Activated CD4-positive, alpha-beta T cell treated with anti-CD3 and anti-CD28 coated beads for 48 hours (primary cell): Measurements from ENCODE around the gene RWDD2A.
"Not testable (repeated sequence)": the region's sequence is repeated elsewhere in the genome, so short reads cannot be mapped to it uniquely, and the experiment has no call there.

Experiments
- DNase-seq: peaks from one replicate; pipeline ENCODE4 v3.0.0-alpha.2; 2020

The RWDD2A gene

DNA sequence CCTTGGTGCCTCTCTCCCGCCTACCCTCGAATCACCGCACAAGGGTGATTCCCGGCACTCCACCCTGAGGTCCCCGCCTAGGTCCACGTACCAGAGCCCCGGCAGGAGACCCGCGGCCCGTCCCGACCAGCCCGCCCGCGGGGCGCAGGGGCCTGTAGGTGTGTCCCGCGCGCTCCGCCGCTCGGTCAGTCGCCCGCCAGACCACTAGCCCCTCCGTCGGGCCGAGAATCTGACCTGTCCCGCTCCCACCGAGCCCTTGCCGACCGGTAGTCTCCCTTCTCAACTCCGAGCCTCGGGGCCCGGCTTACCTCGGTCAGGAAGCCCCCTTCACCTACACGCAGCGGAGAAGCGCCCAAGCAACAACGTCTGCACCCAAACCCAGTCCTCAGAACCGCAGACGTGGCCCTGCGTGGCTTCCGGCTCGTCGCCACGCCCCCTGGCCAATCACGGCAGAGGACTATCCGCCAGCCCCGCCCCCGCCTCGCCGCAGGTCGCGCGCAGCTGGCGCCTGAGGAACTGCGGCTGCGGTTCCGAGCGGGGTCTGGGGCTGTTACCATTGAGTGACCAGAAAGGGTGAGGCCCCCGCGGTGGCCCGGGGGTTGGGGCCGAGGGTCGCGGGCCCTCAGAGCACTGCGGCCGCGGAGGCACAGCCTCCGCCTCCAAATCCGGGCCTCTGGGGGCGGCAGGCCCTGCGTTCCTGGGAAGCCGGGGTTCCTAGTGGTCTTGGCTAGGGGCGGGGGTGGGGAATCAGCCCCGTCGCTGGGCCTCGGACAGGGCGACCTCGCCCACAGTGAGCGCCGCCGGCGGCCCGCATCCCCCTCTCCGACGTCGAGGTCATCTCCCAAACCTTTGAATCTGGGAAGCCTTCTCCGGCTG, at the start of gene RWDD2A, which contains the start of gene PGM3:
Gene RWDD2A, plus strand, starts transcription at position 487 of the 876 bp plus-strand sequence. CDS start 1,095 bp downstream, outside the sequence.
Gene PGM3, minus strand, starts transcription at position 395 of the 876 bp plus-strand sequence. CDS start 2,253 bp downstream, outside the sequence.
- peak; percentile 90 for DNase-seq

DNA sequence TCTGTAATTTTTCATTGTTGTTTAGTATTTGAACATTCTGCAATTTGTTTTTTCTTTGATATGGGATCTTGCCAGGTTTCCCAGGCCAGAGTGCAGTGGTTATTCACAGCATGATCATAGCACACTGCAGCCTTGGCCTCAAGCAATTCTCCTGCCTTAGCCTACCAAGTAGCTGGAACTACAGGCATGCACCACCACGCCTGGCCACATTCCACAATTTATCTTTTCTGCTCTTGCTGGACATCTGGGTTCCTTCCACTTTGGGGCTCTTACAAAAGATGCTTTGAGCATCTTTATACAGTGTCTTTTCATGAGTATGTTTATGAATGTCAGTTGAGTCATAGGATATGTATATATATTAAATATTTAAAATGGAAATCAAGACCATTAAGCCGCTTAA, 42.0 kb upstream of the RWDD2A start:
- DNase-seq: no peak

DNA sequence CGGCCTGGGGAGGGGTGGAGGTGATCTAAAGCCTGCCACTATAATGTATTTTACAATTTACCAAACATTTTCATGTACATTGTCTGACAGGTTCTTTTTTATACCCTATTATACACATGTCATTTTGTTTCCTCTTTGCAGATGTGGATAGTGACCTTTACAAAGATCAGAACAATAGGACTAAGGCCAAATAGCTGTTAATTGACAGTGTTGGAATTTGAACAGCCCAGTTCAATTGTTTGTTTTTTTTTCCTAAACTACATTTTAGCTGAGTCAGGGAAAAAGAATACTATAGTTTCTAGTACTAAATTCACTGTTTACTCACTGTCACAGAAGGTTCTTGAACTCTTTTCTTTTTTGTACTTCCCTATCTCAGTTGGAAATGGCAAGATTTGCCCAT, 40.2 kb upstream of the RWDD2A start:
- DNase-seq: no peak

DNA sequence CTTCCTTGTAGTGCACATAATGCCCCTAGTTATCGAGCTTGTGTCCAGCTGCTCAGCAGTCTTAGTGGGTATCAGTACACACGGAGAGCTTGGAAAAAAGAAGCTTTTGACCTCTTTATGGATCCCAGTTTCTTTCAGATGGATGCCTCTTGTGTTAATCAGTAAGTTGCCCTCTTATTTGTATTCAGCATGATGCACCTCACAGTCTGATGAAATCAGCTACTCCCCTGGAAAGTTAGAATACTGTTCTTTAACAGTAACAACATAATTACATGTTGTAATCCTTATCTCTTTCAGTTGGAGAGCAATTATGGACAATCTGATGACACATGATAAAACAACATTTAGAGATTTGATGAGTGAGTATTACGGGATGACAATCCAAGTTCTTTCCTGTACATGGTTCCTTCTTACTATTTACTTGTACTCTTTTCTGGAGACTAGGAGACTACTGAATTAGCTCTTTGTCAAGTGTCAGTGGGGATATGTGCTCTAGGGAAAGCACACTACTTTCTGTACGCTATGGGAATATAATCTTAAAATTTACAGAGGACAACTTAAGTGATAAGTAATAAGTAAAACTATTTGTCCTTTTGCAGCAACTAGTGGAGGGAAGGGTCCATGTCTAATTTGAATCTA, 39.2 kb upstream of the RWDD2A start:
- no peak for DNase-seq

DNA sequence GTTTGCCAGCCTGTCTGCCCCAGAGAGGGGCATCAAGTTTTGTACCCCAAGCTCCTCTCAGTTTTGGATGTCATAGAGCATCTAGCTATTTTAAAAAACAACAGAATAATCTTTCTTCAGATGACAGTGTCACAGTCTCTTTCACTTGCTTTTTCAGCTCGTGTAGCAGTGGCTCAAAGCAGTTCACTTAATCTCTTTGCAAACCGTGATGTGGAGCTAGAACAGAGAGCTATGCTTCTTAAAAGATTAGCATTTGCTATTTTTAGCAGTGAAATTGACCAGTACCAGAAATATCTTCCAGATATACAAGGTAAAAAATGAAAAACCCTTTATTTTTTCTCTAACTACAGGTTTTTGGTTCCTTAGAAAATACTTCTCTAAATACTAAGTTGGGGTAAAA, 37.4 kb upstream of the RWDD2A start:
- no peak for DNase-seq

DNA sequence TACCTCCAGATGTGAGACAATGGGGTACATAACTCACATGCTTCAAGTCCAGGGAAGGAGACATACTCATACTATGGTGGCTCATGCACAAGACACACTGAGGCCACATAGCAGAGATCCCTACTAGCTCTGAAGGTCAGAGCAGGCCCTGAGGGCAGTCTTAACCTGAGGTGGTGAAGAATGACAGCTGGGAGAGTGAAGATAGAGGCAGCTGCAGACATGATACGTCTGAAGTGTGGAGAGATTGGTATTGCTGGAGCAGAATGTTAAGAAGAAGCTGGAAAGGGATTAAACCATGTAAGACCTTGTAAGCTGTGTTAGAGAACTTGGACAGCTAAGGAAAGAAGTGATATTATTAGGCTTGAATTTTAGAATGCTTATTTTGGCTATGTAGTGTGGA, 33.0 kb upstream of the RWDD2A start:
- no peak for DNase-seq

DNA sequence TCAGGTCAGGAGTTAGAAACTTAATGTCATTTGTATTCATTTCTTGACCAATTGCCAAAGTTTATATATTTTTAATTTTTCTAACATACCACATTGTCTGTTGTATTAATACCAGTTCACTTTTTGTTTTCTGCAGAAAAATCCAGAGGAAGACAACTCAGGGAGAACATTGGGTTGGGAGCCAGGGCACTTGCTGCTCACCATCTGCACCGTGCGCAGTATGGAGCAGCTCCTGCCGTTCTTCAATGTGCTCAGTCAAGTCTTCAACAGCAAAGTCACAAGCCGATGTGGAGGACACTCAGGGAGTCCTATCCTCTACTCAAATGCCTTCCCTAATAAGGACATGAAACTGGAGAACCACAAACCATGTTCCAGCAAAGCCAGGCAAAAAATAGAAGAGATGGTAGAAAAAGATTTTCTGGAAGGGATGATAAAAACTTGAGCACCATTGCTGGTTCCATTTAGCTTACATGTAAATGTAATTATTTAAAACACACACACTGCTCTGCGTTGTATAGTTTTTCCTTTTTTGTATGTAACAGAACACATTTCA, 25.4 kb upstream of the RWDD2A start:
- DNase-seq: no peak

DNA sequence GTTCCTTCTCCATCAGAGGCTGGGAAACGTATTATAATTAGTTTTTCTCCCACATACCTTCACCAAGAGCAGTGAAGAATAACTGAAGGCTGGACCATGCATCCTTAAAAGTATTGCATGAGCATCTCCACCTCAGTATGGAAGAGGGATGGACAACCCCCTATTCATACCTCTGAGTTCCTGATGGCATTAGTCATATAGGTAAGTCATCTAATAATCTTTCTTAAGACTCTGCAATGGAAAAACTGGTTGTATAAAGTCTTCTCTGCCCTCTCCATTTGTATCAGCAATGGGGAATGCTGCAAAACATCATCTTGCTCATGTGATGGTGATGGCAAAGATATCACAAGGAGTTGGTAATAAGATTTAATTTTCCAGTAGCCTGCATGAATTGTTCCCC, 24.6 kb upstream of the RWDD2A start:
- no peak for DNase-seq

DNA sequence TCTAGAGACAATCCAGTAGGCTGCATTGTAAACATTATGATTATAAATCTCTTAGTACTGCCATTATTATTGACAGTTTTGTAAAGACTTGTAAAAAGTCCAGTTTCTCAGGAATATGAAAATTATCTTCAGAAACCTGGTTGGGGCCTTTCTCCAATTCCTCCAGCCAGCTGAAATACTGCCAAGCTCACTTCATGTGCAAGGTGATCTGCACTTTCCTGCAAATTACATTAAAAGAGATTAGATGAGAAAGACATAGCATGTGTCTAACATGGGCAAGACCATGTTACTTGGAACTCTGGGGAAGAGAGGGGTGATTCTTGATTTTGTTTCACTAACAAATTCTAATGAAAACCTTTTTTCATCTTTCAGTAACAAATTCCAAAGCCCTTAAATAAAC, 24.1 kb upstream of the RWDD2A start:
- DNase-seq: no peak

DNA sequence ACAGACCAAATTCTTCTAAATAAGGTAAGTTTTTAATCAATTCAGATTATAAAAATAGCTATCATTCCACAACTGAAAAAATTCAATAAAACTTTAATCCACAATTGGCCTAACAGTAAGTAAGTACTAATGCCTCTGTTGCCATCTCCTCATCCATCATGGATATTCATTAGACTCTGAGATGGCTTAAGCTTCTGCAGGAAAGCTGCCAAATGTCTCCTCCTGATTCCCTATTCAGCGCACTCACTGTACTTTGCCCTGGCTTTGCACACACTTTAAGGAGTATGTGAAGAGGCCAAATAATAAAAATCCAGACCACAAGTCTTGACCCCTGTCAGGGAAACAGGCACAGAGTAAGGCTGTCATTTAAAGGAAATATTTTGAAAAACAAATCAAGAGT, 23.6 kb upstream of the RWDD2A start:
- no peak for DNase-seq

DNA sequence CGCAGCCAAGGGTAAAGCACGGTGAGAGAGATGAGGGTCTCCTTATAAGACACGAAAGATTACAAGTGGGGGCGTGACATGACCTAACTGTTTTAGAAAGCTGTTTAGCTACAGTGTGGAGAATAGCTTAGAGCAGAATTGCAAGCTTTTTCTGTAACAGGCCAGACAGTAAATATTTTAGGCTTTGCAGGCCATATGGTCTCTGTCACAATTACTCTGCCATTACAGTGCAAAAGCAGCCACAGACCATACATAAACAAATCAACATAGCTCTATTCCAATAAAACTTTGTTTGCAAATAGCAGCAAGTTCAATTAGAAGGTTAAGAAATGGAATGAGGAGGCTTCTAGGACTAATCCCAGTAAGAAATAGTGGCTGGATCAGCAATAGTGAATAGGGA, 16.9 kb upstream of the RWDD2A start:
- DNase-seq: no peak

DNA sequence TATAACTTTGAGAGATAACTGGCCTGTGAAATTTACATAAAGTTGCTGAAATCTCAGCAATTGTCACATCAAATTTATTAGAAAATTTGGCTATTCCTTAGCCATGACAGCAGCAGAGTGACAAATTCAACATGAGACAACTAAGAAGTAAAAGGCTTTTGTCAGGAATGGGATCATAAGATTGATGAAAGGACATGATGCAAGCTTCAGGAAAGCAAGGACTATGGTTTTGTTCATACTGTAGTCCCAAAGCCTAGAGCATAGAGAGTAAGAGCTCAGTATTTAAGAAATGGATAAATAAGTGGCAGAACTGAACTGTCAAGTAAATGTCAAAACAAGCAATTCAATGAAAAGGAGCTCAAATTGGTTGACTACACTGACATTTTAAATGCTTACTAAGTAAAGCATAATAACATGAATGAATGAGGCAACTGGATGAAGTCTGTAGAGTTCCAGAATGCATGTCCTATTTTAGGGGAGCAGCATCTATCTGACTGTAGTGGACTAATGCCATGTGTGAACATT, 12.7 kb upstream of the RWDD2A start:
- DNase-seq: no peak

DNA sequence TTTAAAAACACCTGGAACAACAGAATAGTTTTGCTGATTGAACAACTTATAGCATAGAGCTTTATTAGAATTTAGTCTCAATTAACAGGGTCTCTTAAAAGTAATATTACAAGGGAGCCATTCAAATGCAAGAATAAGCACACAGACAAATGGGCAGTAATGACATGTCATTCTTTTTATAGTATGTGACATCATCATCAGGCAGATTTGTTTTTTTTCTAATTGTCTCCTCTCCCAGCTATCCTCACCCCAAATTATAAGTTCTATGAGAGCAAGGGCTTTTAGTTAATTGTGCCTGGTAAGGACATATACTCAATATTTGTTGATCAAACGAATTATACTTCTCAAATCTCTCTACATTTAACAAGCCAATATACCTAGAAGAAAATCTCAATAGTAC, 11.0 kb upstream of the RWDD2A start:
- no peak for DNase-seq

DNA sequence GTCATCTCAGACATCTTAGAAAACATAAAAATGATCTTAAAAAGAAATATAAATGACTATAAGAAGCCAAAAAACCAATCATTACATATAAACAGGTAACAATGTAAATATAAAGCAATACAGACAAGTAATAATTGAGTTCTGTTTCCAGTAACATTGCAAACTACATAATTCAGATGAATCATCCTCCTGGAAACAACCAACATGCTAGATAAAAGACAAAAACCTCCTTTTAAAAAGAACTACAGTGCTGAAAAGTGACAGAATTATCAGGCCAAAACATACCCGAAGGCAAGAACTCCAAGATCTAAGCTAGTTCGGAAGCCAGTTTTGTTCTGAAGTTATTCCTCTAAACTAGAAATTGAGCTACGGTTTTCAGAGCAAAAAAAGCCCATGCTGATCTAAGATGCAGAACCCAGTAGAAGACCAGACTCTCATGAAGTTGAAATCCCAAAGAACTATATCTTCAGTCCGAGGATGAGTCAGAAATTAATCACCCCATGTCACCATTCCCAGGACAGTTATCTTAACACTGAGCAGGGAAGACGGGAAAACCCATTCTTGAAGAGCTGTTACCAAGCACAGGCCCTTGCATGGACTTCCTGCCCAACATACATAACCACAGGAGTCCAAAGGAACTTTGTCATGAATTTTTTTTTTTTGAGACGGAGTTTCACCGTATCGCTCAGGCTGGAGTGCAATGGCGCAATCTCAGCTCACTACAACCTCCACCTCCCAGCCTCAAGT, 9.9 kb upstream of the RWDD2A start:
- DNase-seq: no peak

DNA sequence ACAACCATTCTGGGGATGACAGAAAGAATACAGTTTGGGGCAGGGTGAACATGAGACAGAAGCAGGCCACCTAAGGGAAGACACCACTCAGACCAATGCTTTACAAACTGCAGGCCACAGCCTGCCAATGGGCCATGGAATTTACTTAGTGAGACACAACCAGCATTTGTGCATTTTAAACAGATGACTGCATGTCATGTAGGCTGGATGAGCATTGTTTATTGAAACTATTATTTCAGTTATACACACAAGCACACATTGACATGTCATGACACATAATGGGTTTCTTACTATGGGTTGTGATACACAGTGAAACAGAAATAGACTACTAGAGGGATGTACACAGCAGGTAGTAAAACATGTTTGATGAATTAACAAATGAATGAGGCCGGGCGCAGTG, 8.1 kb upstream of the RWDD2A start:
- no peak for DNase-seq

DNA sequence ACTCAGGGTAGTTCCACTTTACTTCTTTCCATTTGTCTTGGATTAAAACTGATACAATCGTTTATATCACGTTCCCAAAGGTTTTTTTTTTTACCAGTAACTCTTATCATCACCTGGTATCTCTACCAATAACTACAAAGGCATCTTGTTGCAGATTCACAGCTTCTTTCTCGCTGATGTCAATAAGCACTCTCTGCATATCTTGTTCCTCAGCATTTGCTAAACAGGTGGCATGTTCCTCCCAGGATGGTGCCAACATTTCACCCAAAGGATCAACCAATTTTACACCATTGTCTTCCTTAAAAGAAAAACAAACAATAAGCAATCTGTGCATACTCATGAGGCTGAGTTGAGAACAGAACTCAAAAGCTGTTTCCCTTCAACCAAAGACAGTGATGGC, 4.7 kb upstream of the RWDD2A start:
- no peak for DNase-seq

DNA sequence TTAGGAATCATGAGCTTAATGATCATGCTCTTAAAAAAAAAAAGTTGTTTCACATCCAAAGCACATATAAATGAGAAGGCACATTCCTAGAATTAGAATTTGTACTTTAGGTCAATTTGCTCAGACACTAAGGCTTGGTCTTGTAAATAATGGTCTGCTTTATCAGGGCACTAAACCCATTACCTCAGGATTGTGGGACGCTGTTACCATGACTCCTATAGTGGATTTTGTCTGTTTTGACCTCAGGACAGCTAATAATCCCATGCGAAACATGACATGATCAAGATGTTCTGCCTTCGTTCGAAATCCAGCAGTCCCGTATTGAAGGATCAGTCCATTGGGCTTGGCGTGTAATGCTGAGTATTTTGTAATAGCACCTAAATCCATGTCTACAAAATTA, 2.5 kb upstream of the RWDD2A start:
- no peak for DNase-seq

DNA sequence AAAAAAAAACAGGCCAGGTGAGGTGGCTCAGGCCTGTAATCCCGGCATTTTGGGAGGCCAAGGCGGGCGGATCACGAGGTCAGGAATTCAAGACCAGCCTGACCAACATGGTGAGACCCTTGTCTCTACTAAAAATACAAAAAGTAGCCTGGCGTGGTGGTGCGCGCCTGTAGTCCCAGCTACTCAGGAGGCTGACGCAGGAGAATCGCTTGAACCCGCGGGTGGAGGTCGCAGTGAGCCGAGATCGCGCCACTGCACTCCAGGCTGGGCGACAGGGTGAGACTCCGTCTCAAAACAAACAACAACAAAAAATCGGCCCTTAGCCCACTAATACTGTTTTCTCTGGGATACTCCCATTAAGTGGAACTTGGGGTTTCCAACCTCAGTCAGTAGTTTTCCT, 1.2 kb upstream of the RWDD2A start:
- DNase-seq: not testable (repeated sequence)

DNA sequence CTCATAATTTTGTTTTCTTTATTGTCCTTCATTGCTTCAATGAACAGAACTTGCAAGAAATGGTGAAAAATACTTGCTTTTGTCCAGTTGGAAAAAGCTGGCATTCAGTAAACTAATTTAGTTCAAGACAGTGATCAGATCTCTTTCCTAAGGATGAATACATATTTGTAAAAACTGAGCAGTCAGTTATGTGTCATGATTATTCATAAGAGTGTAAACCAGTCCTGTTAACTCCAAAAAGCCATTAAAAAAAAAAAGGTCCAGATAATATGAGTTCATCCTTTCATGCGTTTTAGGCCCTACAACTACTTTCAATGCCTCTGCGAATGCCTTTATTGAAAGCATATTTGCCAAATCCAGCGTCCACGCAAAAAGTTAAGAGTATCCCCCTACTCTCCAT, 701 bp upstream of the RWDD2A start:
- no peak for DNase-seq

DNA sequence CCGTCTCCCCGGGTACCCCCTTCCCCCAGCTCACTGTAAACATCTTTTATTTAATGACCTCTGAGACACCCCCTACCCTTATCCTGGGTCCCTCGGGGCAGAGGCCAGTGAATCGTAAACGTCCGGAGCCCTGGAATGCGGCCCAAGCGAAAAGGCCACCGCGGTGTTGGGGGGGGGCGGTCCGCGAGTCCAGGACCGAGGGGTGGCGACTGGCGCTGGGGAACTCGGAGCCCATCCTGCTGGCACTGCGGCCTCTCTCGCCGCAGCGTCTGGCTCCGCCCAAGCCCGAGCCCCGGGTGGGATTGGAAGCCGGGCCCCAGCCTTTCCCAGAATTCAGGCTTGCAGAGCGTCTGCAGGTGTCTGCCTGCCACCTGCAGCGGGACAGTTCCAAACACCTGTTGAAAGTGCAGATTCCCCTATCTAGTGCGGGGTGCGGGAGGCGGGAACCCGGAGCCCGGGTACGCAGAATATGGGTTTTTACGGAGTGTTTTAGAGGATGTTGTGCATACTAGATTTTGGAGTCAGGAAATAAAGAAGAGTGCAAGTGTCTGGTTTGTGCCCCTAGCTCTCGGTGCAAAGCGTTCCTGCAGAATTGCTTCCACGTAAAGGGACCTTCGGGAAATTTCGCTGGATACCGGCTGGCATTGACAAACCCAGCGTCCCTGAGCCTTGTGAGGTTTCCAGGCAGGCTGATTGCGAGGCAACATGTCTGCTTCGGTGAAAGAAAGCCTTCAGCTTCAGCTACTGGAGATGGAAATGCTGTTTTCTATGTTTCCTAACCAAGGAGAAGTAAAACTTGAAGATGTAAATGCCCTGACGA, 800 bp downstream of the RWDD2A start:
- peak; percentile 13 for DNase-seq

DNA sequence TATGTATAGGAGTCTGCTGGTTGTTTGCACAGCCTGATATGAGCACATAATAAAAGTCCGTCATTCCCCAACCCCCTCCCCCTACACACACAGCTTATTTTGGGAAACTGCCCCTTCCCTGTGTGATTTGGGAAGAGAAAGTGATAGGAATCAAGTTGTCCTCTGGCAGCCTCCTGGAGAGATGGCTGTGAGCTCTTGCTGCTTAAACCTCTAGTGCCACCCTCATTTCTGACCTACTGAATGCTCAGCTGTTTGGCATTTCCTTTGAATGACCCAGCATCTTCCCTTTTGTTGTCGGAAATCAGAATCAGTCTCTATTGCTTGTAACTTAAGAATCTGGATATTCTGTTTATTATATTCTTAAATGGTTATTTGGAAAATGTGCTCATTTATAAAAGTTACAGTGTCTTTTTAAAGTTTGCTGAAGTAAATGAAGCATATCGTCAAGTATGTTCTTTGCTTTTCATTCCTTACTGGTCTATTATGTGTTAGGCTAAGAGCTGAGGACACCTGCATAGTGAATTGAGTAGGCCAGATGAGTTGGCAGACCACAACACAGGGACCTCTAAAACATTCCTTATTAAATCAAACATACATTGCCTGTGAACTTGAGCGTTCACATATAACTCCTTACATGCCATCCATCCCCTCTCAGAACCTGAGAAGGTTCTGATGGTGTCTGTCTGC, 5.5 kb downstream of the RWDD2A start:
- DNase-seq: no peak
